ENCODE results near the gene CPXM2. TPM values are rescaled to one million over a fixed set of nuclear protein-coding genes. Genes with fewer than 3 reads are reported as not detected.

Gene CPXM2
- total and polyA plus RNA-seq, 2 experiments from 2014 or later = 14.8 to 19.8 TPM

DNA sequence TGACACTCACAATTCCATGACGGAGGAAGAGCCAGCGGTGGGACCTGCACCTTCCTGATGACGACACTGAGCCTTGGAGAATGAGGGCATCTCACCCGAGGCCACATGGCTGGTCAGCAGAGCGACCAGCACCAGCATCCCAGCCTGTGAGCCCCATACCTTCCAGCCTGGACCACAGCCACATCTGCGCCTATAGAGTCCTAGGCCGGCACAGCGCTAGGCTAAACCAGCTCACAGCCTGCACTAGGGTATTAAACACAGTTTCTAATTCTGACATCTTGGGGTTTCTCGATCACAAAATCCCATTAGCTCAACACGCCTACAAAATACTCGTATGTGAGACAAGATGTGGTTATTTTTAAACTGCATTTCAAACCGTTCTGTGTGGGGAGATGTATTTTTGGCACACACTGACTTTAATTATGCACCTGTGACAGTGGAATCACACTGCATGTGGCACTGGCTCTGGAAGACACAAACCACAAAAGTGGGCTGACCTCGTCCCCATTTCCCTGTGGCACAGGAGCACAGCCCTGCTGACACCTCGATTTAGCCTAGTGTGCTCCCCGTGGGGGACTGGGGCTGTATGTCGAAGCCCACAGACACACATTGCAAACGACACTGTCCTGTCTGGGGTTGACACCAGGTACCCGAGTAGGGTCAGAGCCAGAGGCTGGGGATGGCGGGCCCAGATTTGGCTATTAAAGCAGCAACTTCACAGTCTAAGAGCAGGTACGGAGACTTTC lies 32.5 kb downstream of the CPXM2 start:
- no peaks in the 10 kb centered on the region for H3F3A ChIP-seq (ENCODE audit: insufficient read depth)
- no peak for TF ChIP-seq EZH2phosphoT487 (IDR thresholded peaks at IDR 0.05; ENCODE audit: insufficient read depth, low read depth)
- no peak for TF ChIP-seq EZH2 (IDR thresholded peaks at IDR 0.05; ENCODE audit: insufficient read depth, poor library complexity, severe bottlenecking)
- 91 to 92% methylated on average over 20 of the region's 20 CpGs for WGBS, 2 experiments (ENCODE audit: low coverage in 1 of 2, low lambda C conversion rate in 2 of 2, missing lambda C conversion rate in 2 of 2)
- peak overlapping the region; percentile 37 for H3K4me2 ChIP-seq (ENCODE audit: unreplicated experiment)
- H3K79me2 ChIP-seq (ENCODE audit: insufficient read depth) = no peaks in the 10 kb centered on the region
- H3K9ac ChIP-seq = no peak overlapping the region
- no peaks in the 10 kb centered on the region for H3K9me2 ChIP-seq (ENCODE audit: insufficient read depth)
- no peak overlapping the region for H2AFZ ChIP-seq
- H3K9me3 ChIP-seq (ENCODE audit: low read depth) = no peaks in the 10 kb centered on the region
- no peaks in the 10 kb centered on the region for H3K36me3 ChIP-seq (ENCODE audit: low read depth)
- no peak for DNase-seq
- no peaks in the 10 kb centered on the region for H3K27me3 ChIP-seq (replicated peaks; ENCODE audit: insufficient read depth)
- no peak overlapping the region for H3K4me3 ChIP-seq
- no peaks in the 10 kb centered on the region for H4K20me1 ChIP-seq (ENCODE audit: insufficient read depth)
- H3K4me1 ChIP-seq (ENCODE audit: insufficient read depth) = peaks cover 21% of the 10 kb centered on the region
- in situ Hi-C loops (cut with MboI) = no loop called here
- no peak overlapping the region for H3K27ac ChIP-seq

- Histone ChIP-seq H2AFZ (no peak overlapping the region), H3K4me3 (no peak overlapping the region), H3K9me2 (ENCODE audit: insufficient read depth) (no peaks in the 10 kb centered on the region), H3K79me2 (ENCODE audit: insufficient read depth) (no peaks in the 10 kb centered on the region), H3F3A (ENCODE audit: insufficient read depth) (no peaks in the 10 kb centered on the region), H3K36me3 (ENCODE audit: low read depth) (no peaks in the 10 kb centered on the region), H3K4me1 (ENCODE audit: insufficient read depth) (peaks cover 20% of the 10 kb centered on the region), H3K27me3 (replicated peaks; ENCODE audit: insufficient read depth) (no peaks in the 10 kb centered on the region), H3K9ac (no peak overlapping the region), H3K27ac (no peak overlapping the region), H3K4me2 (ENCODE audit: unreplicated experiment) (peak overlapping the region; percentile 37), H4K20me1 (ENCODE audit: insufficient read depth) (no peaks in the 10 kb centered on the region), H3K9me3 (ENCODE audit: low read depth) (no peaks in the 10 kb centered on the region)
- no peak for TF ChIP-seq EZH2 (IDR thresholded peaks at IDR 0.05; ENCODE audit: insufficient read depth, poor library complexity, severe bottlenecking)
- no peak for TF ChIP-seq EZH2phosphoT487 (IDR thresholded peaks at IDR 0.05; ENCODE audit: insufficient read depth, low read depth)
- 66 to 73% methylated on average over 9 of the region's 9 CpGs for WGBS, 2 experiments (ENCODE audit: low coverage in 1 of 2, low lambda C conversion rate in 2 of 2, missing lambda C conversion rate in 2 of 2)
- in situ Hi-C loops (cut with MboI) = no loop called here
- peak; percentile 78 for DNase-seq
These were observed 33.4 kb downstream of the CPXM2 start for GRCh38 chr10:123858077-123858681.

DNA sequence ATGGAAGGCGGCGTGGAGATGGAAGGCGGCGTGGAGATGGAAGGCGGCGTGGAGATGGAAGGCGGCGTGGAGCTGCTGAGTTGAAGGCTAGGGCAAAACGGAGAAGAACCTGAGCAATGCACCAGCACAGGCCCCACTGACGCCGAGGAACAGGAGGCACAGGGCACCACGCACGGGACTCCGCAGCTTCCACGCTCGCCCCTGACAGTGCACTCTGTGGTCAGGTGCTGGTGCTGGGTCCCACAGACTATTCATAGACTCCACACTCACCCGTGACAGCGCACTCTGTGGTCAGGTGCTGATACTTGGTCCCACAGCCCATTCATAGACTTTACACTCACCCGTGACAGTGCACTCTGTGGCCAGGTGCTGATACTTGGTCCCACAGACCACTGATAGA lies 34.0 kb downstream of the CPXM2 start:
- Histone ChIP-seq H3K9me3 (ENCODE audit: low read depth) (no peaks in the 10 kb centered on the region), H3K4me3 (no peak overlapping the region), H3F3A (ENCODE audit: insufficient read depth) (no peaks in the 10 kb centered on the region), H3K27ac (no peak overlapping the region), H3K36me3 (ENCODE audit: low read depth) (no peaks in the 10 kb centered on the region), H3K4me2 (ENCODE audit: unreplicated experiment) (no peak overlapping the region), H3K27me3 (replicated peaks; ENCODE audit: insufficient read depth) (no peaks in the 10 kb centered on the region), H3K4me1 (ENCODE audit: insufficient read depth) (peaks cover 14% of the 10 kb centered on the region), H3K9ac (no peak overlapping the region), H4K20me1 (ENCODE audit: insufficient read depth) (no peaks in the 10 kb centered on the region), H3K9me2 (ENCODE audit: insufficient read depth) (no peaks in the 10 kb centered on the region), H2AFZ (no peak overlapping the region), H3K79me2 (ENCODE audit: insufficient read depth) (no peaks in the 10 kb centered on the region)
- no peak for DNase-seq
- in situ Hi-C loops (cut with MboI) = no loop called here
- TF ChIP-seq EZH2 (IDR thresholded peaks at IDR 0.05; ENCODE audit: insufficient read depth, poor library complexity, severe bottlenecking) (no peak), EZH2phosphoT487 (IDR thresholded peaks at IDR 0.05; ENCODE audit: insufficient read depth, low read depth) (no peak)
- 91 to 94% methylated on average over 17 to 19 of the region's 19 CpGs for WGBS, 2 experiments (ENCODE audit: low coverage in 1 of 2, low lambda C conversion rate in 2 of 2, missing lambda C conversion rate in 2 of 2)

DNA sequence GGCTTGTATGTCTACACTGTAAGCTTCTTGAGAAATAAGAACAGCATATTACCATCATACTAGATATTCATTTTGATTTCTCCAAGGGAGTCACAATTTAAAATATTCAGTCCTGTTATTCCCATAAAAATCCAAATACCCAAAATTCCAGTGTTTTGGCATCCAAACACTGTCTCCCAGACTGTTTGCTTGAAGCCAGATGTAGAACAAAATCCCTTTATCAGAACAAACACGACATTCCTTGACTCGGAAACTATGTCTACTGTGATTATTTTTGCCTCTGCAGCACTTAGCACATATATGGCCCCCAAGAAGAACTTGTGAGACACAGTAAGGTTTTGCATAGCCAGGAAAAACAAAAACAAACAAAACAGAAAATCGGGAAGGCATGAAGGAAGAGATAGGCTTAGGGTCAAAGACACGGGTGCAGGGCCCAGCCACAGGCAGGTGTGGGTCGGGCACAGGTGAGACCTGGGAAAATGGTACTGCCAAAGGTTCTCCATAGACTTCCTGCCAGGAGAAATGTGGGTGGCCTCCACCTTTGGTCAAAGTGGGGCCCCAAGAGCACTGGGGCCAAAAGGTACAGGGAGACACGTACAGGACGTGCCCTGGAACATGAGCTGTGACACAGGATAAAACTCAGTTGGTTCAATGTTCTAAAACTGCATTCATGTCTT lies 36.5 kb downstream of the CPXM2 start:
- H3K36me3 ChIP-seq (ENCODE audit: low read depth) = no peaks in the 10 kb centered on the region

More for the DNA sequence above, 36.5 kb downstream of the CPXM2 start:
- Histone ChIP-seq H3K79me2 (ENCODE audit: insufficient read depth) (no peaks in the 10 kb centered on the region), H3K27ac (no peak overlapping the region), H3K4me3 (no peak overlapping the region), H3K9ac (no peak overlapping the region), H2AFZ (no peak overlapping the region), H4K20me1 (ENCODE audit: insufficient read depth) (no peaks in the 10 kb centered on the region), H3K27me3 (replicated peaks; ENCODE audit: insufficient read depth) (no peaks in the 10 kb centered on the region), H3K4me1 (ENCODE audit: insufficient read depth) (peaks cover 12% of the 10 kb centered on the region), H3F3A (ENCODE audit: insufficient read depth) (no peaks in the 10 kb centered on the region), H3K4me2 (ENCODE audit: unreplicated experiment) (no peak overlapping the region), H3K9me2 (ENCODE audit: insufficient read depth) (no peaks in the 10 kb centered on the region), H3K9me3 (ENCODE audit: low read depth) (no peaks in the 10 kb centered on the region)
- 67 to 80% methylated on average over 7 of the region's 7 CpGs for WGBS, 2 experiments (ENCODE audit: low coverage in 1 of 2, low lambda C conversion rate in 2 of 2, missing lambda C conversion rate in 2 of 2)
- in situ Hi-C loops (cut with MboI) = no loop called here
- DNase-seq = no peak
- TF ChIP-seq EZH2 (IDR thresholded peaks at IDR 0.05; ENCODE audit: insufficient read depth, poor library complexity, severe bottlenecking) = no peak
- TF ChIP-seq EZH2phosphoT487 (IDR thresholded peaks at IDR 0.05; ENCODE audit: insufficient read depth, low read depth) = no peak
